ENCODE data around the gene TTC12.

- no peak for TF ChIP-seq CTCF (IDR thresholded peaks at IDR 0.05)
- TF ChIP-seq POLR2A (IDR thresholded peaks at IDR 0.05) = no peak
These were observed 64.3 kb downstream of the TTC12 start for GRCh38 chr11:113378692-113379091.

All from vagina (tissue), 2 donors.